IPS-15b (cell line): ENCODE measurements around the gene SURF1.
"Not testable (repeated sequence)": the region's sequence is repeated elsewhere in the genome, so short reads cannot be mapped to it uniquely, and the experiment has no call there.

Experiments
- H3K27me3 ChIP-seq: one replicate; pipeline ENCODE4 v1.6.1; 2013; ENCODE audit warnings: low read length; ENCODE audit not compliant: control insufficient read depth, insufficient read depth
- H3K36me3 ChIP-seq: one replicate; pipeline ENCODE4 v1.6.1; 2013; ENCODE audit warnings: low read length; ENCODE audit not compliant: control insufficient read depth, insufficient read depth
- H3K4me1 ChIP-seq: one replicate; pipeline ENCODE4 v1.6.1; 2013; ENCODE audit warnings: mild to moderate bottlenecking, low read length; ENCODE audit not compliant: control insufficient read depth, insufficient read depth
- H3K4me3 ChIP-seq: one replicate; pipeline ENCODE4 v1.5.1; 2013; ENCODE audit warnings: low read depth, low read length
- H3K9ac ChIP-seq: one replicate; pipeline ENCODE4 v1.6.1; 2013; ENCODE audit warnings: low read depth, mild to moderate bottlenecking, low read length
- H3K9me3 ChIP-seq: one replicate; pipeline ENCODE4 v1.6.1; 2013; ENCODE audit warnings: mild to moderate bottlenecking, low read length; ENCODE audit not compliant: control insufficient read depth, insufficient read depth

The SURF1 gene

DNA sequence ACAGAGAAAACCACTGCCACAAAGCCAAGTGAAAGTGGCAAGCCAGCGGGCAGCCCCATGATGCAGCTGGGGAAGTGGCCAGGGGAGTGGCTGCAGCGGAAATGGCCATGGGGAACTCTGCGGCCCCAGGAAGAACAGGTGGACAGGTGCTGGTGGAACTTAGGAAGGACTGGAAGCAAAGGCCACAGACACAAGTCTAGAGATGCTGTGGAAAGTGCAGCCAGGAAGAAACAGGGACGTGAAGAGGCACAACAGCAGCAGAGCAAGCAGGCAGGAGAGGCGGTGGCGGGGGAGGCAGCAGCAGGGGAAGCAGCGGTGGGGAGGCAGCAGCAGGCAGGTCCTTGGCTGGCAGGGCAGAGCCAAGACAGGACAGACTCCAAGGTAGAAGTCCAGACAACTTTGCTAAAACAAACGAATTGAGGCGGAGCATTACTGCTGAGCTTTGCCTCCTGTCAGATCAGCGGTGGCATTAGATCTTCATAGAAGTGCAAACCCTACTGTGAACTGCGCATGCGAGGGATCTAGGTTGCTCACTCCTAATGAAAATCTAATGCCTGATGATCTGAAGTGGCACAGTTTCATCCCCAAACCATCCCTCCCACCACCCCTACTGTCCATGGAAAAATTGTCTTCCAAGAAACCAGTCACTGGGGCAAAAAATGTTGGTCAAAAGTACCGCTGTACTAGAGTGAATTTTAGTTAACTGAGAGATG, 32.1 kb downstream of the SURF1 start:
- Histone ChIP-seq H3K4me1 (no peaks in the 10 kb centered on the region), H3K4me3 (no peak overlapping the region), H3K27me3 (no peaks in the 10 kb centered on the region), H3K9me3 (no peaks in the 10 kb centered on the region), H3K36me3 (no peaks in the 10 kb centered on the region), H3K9ac (no peak overlapping the region)

DNA sequence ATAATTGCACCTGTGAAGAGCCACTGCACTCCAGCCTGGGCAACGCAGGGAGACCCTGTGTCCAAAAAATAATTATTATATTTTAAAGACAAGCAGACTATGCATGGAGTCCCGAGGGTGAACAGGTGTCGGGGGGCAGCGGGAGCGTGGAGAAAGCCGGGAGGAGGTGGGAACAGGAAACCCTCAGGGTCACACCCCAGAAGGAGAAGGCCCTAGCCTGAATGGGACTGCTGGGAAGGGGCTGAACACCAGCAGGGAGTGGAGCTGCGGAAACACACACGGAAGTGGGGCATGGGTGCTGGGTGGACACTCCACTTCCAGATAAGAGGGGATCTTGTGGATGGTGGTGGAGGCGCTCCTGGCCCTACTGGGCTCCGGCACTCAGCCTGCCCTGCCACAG, 33.1 kb downstream of the SURF1 start:
- Histone ChIP-seq H3K9ac (no peak overlapping the region), H3K4me1 (no peaks in the 10 kb centered on the region), H3K36me3 (no peaks in the 10 kb centered on the region), H3K27me3 (no peaks in the 10 kb centered on the region), H3K9me3 (no peaks in the 10 kb centered on the region), H3K4me3 (no peak overlapping the region)

DNA sequence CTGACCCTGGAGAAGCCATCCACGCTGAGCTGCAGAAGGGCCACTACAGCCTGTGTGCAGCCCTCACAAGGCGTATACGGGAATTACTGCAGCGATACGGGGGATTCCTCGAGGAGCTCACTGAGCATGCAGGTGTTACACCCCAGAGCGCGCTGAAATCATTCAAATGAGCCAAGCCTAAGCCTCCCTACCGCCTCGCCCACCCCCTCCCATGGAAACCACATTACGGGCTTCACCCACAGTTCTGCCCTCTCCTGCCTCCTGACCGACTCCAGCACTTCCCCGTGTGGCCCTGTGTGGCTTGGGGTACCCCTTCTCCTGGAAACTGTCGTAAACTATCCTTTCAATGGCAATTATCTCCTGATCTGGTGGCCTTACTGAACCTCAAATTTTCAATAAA, 33.6 kb downstream of the SURF1 start:
- no peak overlapping the region for H3K9ac ChIP-seq
- H3K4me1 ChIP-seq: no peaks in the 10 kb centered on the region
- H3K27me3 ChIP-seq: no peaks in the 10 kb centered on the region
- H3K9me3 ChIP-seq: no peaks in the 10 kb centered on the region
- H3K36me3 ChIP-seq: no peaks in the 10 kb centered on the region
- H3K4me3 ChIP-seq: no peak overlapping the region

DNA sequence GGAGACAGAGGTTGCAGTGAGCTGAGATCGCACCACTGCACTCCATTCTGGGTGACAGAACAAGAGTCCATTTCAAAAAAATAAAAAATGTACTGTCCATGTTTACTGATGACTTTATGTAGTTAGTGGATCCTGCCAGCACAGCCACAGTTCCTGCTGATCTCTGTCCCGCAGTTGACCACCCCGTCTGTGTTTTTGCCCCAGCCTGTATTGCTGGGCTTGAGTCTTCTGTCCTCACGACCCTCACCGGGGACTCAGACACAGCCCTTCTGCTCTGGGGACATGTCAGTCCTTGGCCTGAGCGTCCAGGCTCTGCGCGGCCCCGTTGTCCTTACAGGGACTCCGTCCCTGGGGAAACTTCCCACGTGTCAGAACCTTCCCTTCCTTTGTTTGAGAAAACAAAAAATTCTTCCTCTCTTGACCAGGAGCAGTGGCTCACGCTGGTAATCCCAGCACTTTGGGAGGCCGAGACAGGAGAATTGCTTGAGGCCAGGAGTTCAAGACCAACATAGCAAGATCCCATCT, 34.8 kb downstream of the SURF1 start:
- Histone ChIP-seq H3K4me3 (no peak overlapping the region), H3K9ac (no peak overlapping the region), H3K9me3 (no peaks in the 10 kb centered on the region), H3K36me3 (no peaks in the 10 kb centered on the region), H3K4me1 (no peaks in the 10 kb centered on the region), H3K27me3 (no peaks in the 10 kb centered on the region)

DNA sequence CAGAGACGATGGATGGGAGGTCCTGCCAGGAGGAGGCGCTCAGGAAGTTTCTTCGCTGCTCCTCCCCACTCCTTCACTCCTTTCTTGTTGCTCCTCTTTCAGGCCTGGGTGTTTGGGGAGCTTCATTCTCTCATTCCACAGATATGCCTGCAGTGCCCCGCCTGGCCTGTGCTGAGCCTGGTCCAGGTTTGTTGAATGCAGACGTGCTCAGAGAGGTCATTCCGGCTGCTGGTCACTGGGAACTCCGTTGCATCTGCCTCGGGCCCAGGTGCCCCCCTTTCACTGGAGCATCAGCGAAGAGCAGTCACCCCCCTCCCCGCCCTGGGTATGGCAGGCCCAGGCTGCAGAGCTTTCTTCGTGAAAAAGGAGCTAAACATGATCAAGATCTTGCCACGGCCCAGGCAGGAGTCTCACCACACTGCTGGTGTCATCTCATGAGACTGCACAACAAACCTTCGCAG, 35.8 kb downstream of the SURF1 start:
- Histone ChIP-seq H3K9ac (no peak overlapping the region), H3K27me3 (no peaks in the 10 kb centered on the region), H3K36me3 (no peaks in the 10 kb centered on the region), H3K9me3 (no peaks in the 10 kb centered on the region), H3K4me3 (no peak overlapping the region), H3K4me1 (no peaks in the 10 kb centered on the region)

DNA sequence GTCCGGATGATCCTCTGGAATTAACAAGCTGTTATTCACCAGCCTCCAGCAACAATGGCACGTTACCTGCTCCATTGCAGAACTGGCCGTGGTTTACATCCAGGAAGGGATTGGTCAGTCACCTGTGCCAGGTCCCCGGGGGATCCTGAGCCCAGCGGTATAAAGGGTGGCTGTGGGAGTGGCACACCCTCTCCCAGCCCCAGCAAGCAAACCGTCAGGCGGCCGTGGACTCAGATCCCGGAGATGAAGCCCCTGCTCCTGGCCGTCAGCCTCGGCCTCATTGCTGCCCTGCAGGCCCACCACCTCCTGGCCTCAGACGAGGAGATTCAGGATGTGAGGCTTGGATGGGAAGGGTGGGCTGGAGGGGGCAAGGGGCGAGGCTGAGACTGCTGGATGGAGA, 38.7 kb downstream of the SURF1 start:
- not testable (repeated sequence) for H3K4me3 ChIP-seq, H3K9ac ChIP-seq, H3K4me1 ChIP-seq, H3K36me3 ChIP-seq, H3K27me3 ChIP-seq, H3K9me3 ChIP-seq

DNA sequence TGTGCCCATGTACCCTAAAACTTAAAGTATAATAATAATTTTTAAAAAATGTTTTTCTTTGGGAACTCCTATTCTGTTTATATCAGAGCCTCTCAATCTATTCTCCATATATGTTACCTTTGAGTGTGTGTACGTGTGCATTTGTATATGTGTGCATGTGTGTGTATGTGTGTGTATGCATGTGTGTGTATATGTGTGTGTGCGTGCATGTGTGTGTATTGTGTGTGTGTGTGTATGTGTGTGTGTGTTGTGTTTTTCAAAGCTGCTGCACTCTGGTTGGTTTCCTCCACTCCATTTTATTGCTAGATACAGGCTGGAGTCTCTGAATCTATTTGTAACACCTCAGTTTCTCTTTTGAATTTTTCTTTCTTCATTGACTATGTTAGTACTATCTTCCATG, 40.3 kb downstream of the SURF1 start:
- no peak overlapping the region for H3K4me3 ChIP-seq
- H3K27me3 ChIP-seq: no peaks in the 10 kb centered on the region
- H3K9ac ChIP-seq: no peak overlapping the region
- no peaks in the 10 kb centered on the region for H3K36me3 ChIP-seq
- no peaks in the 10 kb centered on the region for H3K4me1 ChIP-seq
- no peaks in the 10 kb centered on the region for H3K9me3 ChIP-seq

DNA sequence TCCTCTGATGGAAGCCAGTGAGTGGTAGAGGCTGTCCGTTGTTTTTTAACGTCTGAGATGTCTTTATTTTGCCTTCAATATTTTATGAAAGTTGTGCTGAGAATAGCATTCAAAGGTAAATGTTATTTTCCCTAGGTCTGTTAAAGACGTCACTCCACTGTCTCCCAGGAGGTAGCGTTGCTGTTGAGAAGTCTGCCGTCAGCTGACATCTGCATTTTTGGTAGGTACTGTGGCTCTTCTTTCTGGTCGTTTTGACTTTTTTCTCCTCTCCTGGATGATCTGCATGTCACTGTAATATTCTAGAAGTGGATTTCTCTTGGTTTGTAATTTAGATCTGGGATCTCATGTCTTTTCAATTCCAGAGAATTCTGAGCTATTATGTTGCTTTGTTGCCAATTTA, 46.7 kb downstream of the SURF1 start:
- no peaks in the 10 kb centered on the region for H3K4me1 ChIP-seq

DNA sequence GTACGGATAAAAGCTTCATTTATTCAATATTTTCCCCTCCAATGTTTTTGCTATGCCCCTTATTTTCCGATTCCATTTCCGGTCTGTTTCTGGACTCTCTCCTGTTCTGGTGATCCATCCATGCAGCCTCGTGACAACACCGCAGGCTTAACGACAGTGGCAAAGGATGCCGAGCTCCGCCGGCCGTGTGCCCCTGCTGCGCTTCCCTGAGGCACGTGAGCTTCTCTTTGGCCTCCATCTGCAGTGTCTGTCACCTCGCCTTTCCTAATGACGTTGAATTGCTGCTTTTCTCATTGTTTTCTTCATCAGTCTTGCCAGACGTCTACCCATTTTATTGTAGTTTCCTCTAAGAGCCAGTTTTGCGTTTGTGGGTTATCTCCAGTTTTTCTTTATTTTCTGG, 49.0 kb downstream of the SURF1 start:
- Histone ChIP-seq H3K4me3 (no peak overlapping the region), H3K27me3 (no peaks in the 10 kb centered on the region), H3K4me1 (no peaks in the 10 kb centered on the region), H3K9me3 (no peaks in the 10 kb centered on the region), H3K9ac (no peak overlapping the region), H3K36me3 (no peaks in the 10 kb centered on the region)

More for the DNA sequence above, 46.7 kb downstream of the SURF1 start:
- Histone ChIP-seq H3K27me3 (no peaks in the 10 kb centered on the region), H3K36me3 (no peaks in the 10 kb centered on the region), H3K9ac (no peak overlapping the region), H3K4me3 (no peak overlapping the region), H3K9me3 (no peaks in the 10 kb centered on the region)

DNA sequence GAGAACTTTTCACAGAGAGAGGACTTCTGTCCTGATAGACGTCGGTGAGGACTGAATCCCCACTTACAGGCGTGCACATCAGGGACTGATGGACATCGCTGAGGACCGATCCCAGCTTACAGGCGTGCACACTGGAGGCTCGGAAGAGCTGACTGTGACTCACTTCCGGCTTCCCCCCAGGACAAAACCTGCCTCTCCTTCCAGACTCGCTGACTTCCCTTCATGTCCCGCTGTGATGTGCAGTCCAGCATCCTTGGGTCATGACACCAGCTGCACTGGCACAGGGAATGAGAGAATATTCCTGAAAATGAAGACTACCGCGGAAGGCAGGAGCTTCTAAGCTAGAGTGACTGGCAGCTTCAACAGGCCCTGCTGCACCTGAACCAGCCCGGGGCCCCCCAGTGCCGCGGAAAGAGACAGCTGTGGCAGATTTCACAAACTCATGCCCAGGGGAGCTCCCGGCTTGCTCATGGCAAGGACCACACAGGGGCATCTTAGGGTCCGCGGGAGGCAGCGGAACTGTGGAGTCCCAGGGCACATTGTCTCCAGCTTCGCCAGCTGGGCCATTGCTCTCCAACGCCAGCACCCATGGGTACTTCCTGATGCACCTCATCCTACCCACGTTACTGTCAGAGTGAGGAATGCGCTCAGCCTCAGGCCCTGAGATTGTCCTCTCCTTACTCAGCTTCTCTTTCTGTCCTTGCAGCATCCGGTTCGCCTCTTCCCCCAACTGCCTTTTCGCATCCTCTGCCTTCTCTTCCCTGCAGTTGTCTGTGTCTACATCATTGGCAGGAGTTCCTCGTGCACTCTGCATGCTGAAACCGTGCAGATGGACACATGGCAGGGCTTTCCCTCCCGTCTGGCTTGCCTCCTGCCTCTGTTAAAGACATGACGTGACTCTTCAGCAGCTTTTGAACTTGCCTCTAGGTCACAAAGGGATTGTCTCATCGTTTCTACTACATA, 49.8 kb downstream of the SURF1 start:
- no peaks in the 10 kb centered on the region for H3K9me3 ChIP-seq
- H3K36me3 ChIP-seq: no peaks in the 10 kb centered on the region
- no peaks in the 10 kb centered on the region for H3K27me3 ChIP-seq
- no peak overlapping the region for H3K4me3 ChIP-seq
- no peaks in the 10 kb centered on the region for H3K4me1 ChIP-seq
- no peak overlapping the region for H3K9ac ChIP-seq

DNA sequence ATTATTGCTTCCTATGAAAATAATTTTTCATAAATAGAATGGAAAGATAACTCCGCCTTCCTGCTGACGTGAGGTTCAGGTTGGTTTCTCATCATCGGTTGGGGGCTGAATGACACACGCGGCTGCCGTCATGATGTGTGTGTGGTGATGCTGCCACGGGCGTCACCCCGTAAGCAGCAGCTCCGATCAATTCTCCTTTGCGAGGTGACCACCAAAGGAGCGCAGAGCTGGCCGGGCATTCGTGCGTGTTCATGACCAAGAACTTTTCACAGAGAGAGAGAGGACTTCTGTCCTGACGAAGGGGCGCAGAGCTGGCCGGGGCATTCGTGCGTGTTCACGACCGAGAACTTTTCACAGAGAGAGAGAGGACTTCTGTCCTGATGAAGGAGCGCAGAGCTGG, 50.6 kb downstream of the SURF1 start:
- Histone ChIP-seq H3K4me1 (no peaks in the 10 kb centered on the region), H3K36me3 (no peaks in the 10 kb centered on the region), H3K27me3 (no peaks in the 10 kb centered on the region), H3K4me3 (no peak overlapping the region), H3K9ac (no peak overlapping the region), H3K9me3 (no peaks in the 10 kb centered on the region)
